ENCODE results near the gene ALPL.

DNA sequence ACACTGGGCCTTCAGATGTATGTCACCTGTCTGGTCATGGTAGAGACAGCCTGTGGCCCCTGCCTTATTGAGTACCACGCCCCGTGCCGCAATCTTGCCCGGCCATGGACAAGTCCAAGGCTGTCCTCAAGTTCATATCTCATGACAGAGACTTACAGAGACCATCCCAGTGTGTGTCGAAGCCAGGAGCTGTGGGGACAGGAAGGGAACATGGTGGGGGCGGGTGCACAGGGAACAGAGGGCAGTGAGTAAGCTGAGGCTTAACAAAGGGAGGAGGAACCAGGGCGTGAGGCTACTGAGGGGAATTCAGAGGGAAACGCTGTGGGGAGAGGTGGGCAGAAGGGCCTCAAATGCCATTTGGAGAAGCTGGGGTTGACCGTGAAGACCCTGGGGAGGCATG, 75.8 kb downstream of the ALPL start:
- TF ChIP-seq BRCA1 (IDR thresholded peaks at IDR 0.05; ENCODE audit: low read depth, low read length) (no peak), CTCF (IDR thresholded peaks at IDR 0.05 in 2 of 3, conservative IDR thresholded peaks at IDR 0.05 in 1 of 3; ENCODE audit: control insufficient read depth in 2 of 3, extremely low read depth in 1 of 3, insufficient read depth in 1 of 3, low read depth in 3 of 3, low read length in 3 of 3) (no peak), ZNF24 (IDR thresholded peaks at IDR 0.05) (no peak), RFX5 (IDR thresholded peaks at IDR 0.05; ENCODE audit: low read depth, low read length) (no peak), CUX1 (IDR thresholded peaks at IDR 0.05; ENCODE audit: insufficient replicate concordance, low read depth, low read length) (no peak)

All from GM12878 (cell line).